ENCODE results near the gene RAI1. TPM values are rescaled to one million over a fixed set of nuclear protein-coding genes. Genes with fewer than 3 reads are reported as not detected.
A peak's percentile ranks its signal among the peaks of the same experiment; 100 is the strongest.

Gene RAI1
- total and polyA plus RNA-seq, 10 of the 15 experiments (the other 5 are each of a cell fraction or from before 2014, with no cell fraction given) = 0.66 to 37.7 (median 6.0) TPM

GRCh38 chr17:17750881-17751280, 69.6 kb downstream of the RAI1 start:
- no peaks in the 10 kb centered on the region for H3K27me3 ChIP-seq (replicated peaks in 1 of 2; ENCODE audit: control insufficient read depth in 2 of 2, insufficient read depth in 2 of 2, low read length in 1 of 2)
- intact Hi-C loops (cut with micrococcal nuclease; ENCODE audit: unreplicated experiment) = no loop called here
- SMC1A ChIA-PET (ENCODE audit: uncharacterized antibody, unreplicated experiment) = interaction anchor here (0.7 to 1.7 kb wide), 3 partner anchors 59 to 71 kb away, joined by 3 to 5 read pairs (median 4); no protein-coding TSS in a partner anchor
- in situ Hi-C loops (cut with MboI) = no loop called here
- H2AFZ ChIP-seq (ENCODE audit: control insufficient read depth, low read depth, low read length) = peak overlapping the region; percentile 75
- H4K20me1 ChIP-seq (ENCODE audit: control insufficient read depth, insufficient read depth) = no peaks in the 10 kb centered on the region
- peaks cover 0 to 7% of the 10 kb centered on the region in 2 experiments; a peak in 2 of 4 replicates for H3K36me3 ChIP-seq (ENCODE audit: control insufficient read depth in 2 of 2, insufficient read depth in 2 of 2, low read length in 1 of 2)
- peaks cover 48% of the 10 kb centered on the region for H3K4me1 ChIP-seq (ENCODE audit: control insufficient read depth, insufficient read depth, low read length)
- CTCF ChIA-PET = interaction anchor here (0.7 to 1.4 kb wide), 6 partner anchors 13 to 234 kb away, joined by 3 to 4 read pairs (median 3); no protein-coding TSS in a partner anchor
- RAD21 ChIA-PET (ENCODE audit: unreplicated experiment) = interaction anchor here (0.8 to 2.1 kb wide), 3 partner anchors 69 to 85 kb away, joined by 3 to 5 read pairs (median 4); partner anchors contain the start of gene SREBF1
- no TSS peak for BruUV-seq (replicated peaks)
- 3% methylated on average over 7 of the region's 8 CpGs for WGBS (ENCODE audit: insufficient coverage, insufficient replicate concordance, low lambda C conversion rate, missing lambda C conversion rate)
- peak overlapping the region; percentile 93 for H3K4me2 ChIP-seq (ENCODE audit: control insufficient read depth, insufficient read depth)
- H3K9me3 ChIP-seq (replicated peaks; ENCODE audit: control insufficient read depth, insufficient read depth, low read length) = no peaks in the 10 kb centered on the region; the same call in 2 of the 3 replicates
- peak; percentile 56 for FAIRE-seq
- POLR2A ChIA-PET = interaction anchor here (1.2 to 1.3 kb wide), 2 partner anchors 59 to 85 kb away, joined by 3 to 4 read pairs; no protein-coding TSS in a partner anchor
- H3K79me2 ChIP-seq (ENCODE audit: control insufficient read depth, insufficient read depth, low read length) = peaks cover 37% of the 10 kb centered on the region
- peak overlapping the region; percentile 71; the same call in 1 of the 2 replicates for H3K4me3 ChIP-seq
- peak overlapping the region; percentile 45 for H3K9ac ChIP-seq (ENCODE audit: control insufficient read depth, insufficient read depth, low read length)
- peak; percentile 63 for ATAC-seq
- DNase-seq (ENCODE audit: low read depth, low spot score) = peak; percentile 47
- H3K27ac ChIP-seq (ENCODE audit: control insufficient read depth, insufficient read depth) = peak overlapping the region; percentile 83
- TF ChIP-seq KDM1A (IDR thresholded peaks at IDR 0.05; ENCODE audit: borderline replicate concordance) (no peak), FOXK2 (IDR thresholded peaks at IDR 0.05) (no peak), WRNIP1 (IDR thresholded peaks at IDR 0.05; ENCODE audit: borderline replicate concordance, low read depth, low read length) (no peak), TARDBP (IDR thresholded peaks at IDR 0.05; ENCODE audit: borderline replicate concordance) (no peak), HDAC2 (IDR thresholded peaks at IDR 0.05) (no peak), ZNF217 (IDR thresholded peaks at IDR 0.05) (no peak), FOS (IDR thresholded peaks at IDR 0.05; ENCODE audit: borderline replicate concordance, extremely low read depth, insufficient read length) (no peak), IRF5 (IDR thresholded peaks at IDR 0.05; ENCODE audit: borderline replicate concordance) (no peak), RBBP5 (conservative IDR thresholded peaks at IDR 0.05) (no peak), SMAD5 (IDR thresholded peaks at IDR 0.05; ENCODE audit: low read depth) (no peak), ZNF687 (IDR thresholded peaks at IDR 0.05) (no peak), MTA3 (IDR thresholded peaks at IDR 0.05; ENCODE audit: borderline replicate concordance, low read length) (no peak; the same call in 1 of the 2 replicates), KLF5 (IDR thresholded peaks at IDR 0.05; ENCODE audit: partially characterized antibody) (no peak), NR2C2 (IDR thresholded peaks at IDR 0.05; ENCODE audit: borderline replicate concordance, control insufficient read depth, insufficient read length, low read depth) (no peak), CREB1 (IDR thresholded peaks at IDR 0.05; ENCODE audit: low read depth) (0 out of 2 replicates have a peak, but pooled peaks have one; percentile 27), E2F4 (IDR thresholded peaks at IDR 0.05; ENCODE audit: low read depth, low read length) (no peak), RCOR1 (conservative IDR thresholded peaks at IDR 0.05; ENCODE audit: low read depth, low read length) (no peak), RELA (IDR thresholded peaks at IDR 0.05; ENCODE audit: borderline replicate concordance, partially characterized antibody) (no peak)
- TF ChIP-seq, protein P1, sequence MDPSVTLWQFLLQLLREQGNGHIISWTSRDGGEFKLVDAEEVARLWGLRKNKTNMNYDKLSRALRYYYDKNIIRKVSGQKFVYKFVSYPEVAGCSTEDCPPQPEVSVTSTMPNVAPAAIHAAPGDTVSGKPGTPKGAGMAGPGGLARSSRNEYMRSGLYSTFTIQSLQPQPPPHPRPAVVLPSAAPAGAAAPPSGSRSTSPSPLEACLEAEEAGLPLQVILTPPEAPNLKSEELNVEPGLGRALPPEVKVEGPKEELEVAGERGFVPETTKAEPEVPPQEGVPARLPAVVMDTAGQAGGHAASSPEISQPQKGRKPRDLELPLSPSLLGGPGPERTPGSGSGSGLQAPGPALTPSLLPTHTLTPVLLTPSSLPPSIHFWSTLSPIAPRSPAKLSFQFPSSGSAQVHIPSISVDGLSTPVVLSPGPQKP (IDR thresholded peaks at IDR 0.05; ENCODE audit: low read depth, low read length) = peak; percentile 98
